ENCODE measurements around the gene BGLAP. TPM values are rescaled to one million over a fixed set of nuclear protein-coding genes. Genes with fewer than 3 reads are reported as not detected.

Gene BGLAP
- total and polyA plus RNA-seq, 2 donors (not counting 3 experiments of a cell fraction or from before 2014, with no cell fraction given) = 0.65 to 1.0 TPM

GRCh38 chr1:156246781-156247459 is 4.9 kb downstream of the BGLAP start:
- Histone ChIP-seq H3K79me2 (ENCODE audit: control insufficient read depth, insufficient read depth, low read length) (no peaks in the 10 kb centered on the region), H3K9me3 (replicated peaks; ENCODE audit: control insufficient read depth, insufficient read depth, low read length) (no peaks in the 10 kb centered on the region), H4K20me1 (replicated peaks; ENCODE audit: control insufficient read depth, extremely low read depth, insufficient read depth, low read length) (no peaks in the 10 kb centered on the region), H3K27me3 (ENCODE audit: control insufficient read depth in 2 of 2, insufficient read depth in 2 of 2, low read length in 2 of 2) (peaks cover 0 to 4% of the 10 kb centered on the region in 2 experiments), H3K9ac (replicated peaks; ENCODE audit: extremely low read depth, insufficient read depth, low read length) (no peak overlapping the region), H3K9me1 (replicated peaks; ENCODE audit: control insufficient read depth, extremely low read depth, insufficient read depth, low read length) (no peaks in the 10 kb centered on the region), H3K4me3 (replicated peaks in 1 of 3; ENCODE audit: insufficient read depth in 1 of 3, low read depth in 1 of 3, low read length in 3 of 3) (no peak overlapping the region), H3K4me1 (ENCODE audit: control insufficient read depth, extremely low read depth, insufficient read depth, low read length) (peaks cover 11% of the 10 kb centered on the region), H3K4me2 (ENCODE audit: insufficient read depth, low read length) (no peak overlapping the region), H3K36me3 (ENCODE audit: control insufficient read depth in 2 of 2, extremely low read depth in 1 of 2, insufficient read depth in 2 of 2, low read length in 2 of 2) (peaks cover 4 to 28% of the 10 kb centered on the region in 2 experiments), H2AFZ (ENCODE audit: low read depth, low read length) (no peak overlapping the region), H3K27ac (ENCODE audit: insufficient read depth, low read depth, low read length) (no peak overlapping the region)
- FAIRE-seq (no peak), DNase-seq (ENCODE audit: low read depth, low spot score) (no peak)
- dilution Hi-C loops (cut with MboI; ENCODE audit: extremely low pct_ligation_motif_present, low sequenced_read_pairs) = no loop called here
- CTCF ChIA-PET = interaction anchor here (1.6 to 3.8 kb wide), 3 partner anchors 14 to 101 kb away, joined by 3 to 17 read pairs (median 7); no protein-coding TSS in a partner anchor
- POLR2A ChIA-PET = no interaction called here
- TF ChIP-seq CTCF (IDR thresholded peaks at IDR 0.05; ENCODE audit: extremely low read depth in 1 of 2, insufficient read depth in 1 of 2, low read depth in 1 of 2, low read length in 2 of 2) = no peak
- TF ChIP-seq POLR2A (IDR thresholded peaks at IDR 0.05; ENCODE audit: low read depth, low read length) = peak; percentile 54
- no peak for TF ChIP-seq FOS (IDR thresholded peaks at IDR 0.05; ENCODE audit: borderline replicate concordance, insufficient read depth, low read length)
- no TSS peak for BruUV-seq (replicated peaks)
- intact Hi-C loops (cut with micrococcal nuclease) = no loop called here
